GM21381 (cell line): ENCODE results near the gene BTBD6.

Source experiments
- ATAC-seq: cut with Tn5 transposase; IDR thresholded peaks from one replicate; pipeline ENCODE4 v1.9.1; 2021; ENCODE audit warnings: mild to moderate bottlenecking, moderate library complexity; ENCODE audit not compliant: unreplicated experiment

Gene BTBD6

DNA sequence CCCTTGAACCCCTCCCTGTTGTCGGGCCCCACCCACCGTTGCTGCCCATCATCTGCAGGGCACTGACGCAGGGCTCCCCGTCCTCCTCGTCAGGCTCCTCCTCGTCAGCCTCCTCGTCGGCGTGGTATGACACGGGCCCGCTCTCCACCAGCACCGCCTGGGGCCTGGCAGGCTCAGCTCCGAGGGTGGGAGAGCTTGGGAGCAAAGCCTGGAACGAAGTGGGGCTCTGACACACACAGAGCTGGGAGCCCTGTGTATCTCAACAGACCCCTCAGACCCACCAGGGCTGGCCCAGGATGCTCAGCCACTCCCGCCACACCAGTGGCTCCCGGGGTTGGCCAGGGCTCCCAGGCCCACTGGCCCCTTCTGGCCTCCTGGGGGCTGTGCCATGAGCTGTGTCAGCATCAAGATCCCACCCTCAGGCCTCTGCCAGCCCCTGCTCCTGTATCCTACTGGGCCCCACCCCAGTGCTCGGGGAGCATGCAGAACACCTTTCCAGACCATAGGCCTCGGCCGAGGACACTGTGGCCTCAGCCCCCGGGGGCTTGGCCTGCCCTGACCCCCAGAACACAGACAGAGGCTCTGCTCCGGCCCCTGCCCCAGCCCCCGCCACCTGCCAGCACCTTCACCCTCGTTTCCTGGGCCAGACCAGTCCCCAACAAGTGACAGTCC, 37.1 kb upstream of the BTBD6 start:
- no peak for ATAC-seq

DNA sequence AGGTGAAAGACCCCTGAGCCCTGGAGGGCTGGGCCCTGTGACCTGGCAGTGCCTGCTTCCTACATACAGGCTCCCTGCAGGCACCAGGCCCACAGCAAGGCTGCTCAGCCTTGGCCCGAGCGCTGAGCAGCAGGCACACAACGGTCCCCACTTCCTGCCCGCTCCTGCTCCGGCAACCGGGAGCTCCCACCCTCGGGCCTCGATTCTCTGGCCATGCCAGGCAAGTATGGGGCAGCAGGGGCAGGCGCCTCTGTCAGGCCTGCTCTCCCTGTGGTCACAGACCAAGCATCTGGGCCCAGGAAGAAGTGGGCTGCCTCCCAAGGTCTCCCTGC, 36.6 kb upstream of the BTBD6 start:
- ATAC-seq: no peak

DNA sequence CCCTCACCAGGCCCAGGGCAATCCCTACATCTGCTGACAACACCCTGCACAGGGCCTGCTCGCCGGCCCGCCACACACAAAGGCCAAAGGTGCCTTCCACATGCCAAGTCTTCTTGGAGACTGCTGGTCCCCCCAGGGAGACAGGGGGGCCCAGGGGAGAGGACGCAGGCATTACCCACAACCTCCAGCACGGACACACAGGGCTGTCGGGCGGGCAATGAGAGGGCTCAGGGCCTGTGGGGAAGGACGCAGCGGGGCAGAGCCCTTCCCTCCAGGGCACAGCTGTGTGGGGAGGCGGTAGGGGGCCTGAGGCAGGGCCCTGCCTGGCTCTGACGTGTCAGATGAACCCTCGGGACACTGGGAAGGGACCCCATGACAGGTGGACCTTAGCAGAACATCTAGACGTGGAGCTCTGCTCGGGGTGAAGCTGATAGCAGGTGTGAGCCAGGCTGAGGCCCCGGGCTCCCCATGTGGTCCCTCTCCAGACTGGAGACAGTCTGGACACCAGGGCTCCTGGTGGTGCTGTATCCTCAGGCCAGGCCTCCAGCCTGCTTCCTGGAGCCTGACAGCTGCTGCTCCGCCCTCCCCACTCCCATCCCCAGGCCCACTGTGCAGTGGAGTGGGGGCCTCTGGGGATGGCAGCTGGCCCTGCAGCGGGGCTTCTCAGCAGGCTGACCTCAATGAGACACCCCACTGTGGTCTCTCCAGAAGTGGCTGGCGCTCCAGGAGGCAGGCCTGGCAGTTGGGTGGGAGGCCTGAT, 35.6 kb upstream of the BTBD6 start:
- no peak for ATAC-seq

DNA sequence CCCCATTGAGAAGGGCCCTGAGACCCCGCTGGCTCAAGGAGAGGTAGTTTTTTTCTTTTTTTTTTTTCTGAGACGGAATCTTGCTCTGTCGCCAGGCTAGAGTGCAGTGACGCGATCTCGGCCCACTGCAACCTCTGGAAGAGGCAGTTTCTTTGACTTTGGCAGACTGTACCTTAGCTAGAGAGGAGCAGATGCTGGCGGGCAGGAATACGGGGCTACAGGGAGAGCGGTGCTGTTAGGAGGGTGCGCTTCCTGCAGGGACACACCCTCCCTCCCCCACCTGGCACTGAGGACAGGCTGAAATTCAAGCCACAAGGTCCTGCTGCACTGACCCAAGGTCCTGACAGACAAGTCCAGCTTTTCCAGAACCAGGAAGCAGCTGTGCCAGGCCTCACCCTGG, 35.0 kb upstream of the BTBD6 start:
- no peak for ATAC-seq

DNA sequence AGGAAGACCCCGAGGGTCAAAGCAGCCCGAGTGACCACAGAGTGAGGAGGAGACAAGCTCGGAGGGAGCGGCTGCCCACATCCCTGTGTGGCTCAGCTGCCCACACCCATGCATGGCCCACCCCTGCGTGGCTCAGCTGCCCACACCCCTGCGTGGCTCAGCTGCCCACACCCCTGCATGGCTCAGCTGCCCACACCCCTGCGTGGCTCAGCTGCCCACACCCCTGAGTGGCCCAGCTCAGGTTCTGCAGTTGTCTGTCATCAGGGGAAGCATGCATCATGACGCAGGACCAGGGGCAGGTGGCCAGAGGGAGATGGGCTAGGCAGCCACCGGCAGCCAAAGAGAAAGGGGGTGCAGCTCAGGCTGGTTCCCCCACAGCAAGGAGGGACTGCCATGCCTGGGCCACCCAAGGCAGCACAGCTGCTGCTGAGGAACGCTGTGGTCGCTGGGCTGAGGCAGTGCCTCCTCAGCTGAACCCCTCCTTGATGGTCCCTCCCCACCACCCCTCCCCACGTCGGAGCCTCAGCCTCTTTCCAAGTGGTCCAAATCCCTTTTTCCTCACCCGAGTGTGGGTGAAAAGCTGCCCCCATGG, 33.9 kb upstream of the BTBD6 start:
- no peak for ATAC-seq

DNA sequence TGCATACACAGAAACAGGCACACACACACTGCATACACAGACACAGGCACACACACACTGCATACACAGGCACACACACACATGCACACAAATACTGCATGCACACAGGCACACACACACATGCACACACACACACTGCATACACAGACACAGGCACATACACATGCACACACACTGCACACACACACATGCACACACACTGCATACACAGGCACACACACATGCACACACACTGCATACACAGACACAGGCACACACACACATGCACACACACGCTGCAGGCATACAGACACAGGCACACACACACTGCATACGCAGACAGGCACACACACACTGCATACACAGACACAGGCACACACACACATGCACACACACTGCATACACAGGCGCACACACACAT, 32.7 kb upstream of the BTBD6 start:
- ATAC-seq: no peak

DNA sequence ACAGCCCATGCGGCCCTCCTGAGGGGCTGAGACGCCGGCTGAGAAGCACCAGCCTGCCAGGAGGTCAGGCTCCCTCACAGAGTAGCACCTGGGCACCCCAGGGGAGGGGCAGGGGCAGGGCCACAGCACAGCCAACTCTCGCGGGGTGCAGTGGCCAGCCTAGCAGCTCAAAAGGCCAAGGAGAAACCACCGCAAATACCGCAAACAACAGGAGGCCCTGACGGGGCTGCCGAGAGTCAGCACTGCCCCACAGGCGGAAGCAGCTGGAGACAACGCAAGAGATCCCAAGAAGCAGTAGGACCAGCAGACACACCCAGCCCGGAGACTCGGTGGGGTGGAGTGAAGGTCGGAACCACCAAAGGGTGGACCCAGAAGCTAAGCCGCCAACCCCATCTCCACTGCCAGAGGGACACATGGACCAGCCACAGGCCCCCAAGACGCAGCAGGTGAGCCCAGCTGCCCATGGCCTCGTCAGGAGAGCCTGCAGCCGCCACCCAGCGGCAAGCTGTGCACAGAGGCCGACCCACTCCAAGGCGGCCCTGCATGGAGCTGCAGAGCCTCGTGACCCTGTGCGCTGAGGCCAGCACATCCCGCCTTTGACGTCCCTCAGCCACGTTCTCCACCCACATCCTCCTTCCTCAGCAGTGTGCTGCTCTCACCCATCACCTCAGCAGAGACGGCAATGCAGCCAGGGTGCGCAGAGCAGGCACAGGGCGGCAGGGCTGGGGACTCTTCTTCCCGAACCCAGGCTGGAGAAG, 31.7 kb upstream of the BTBD6 start:
- no peak for ATAC-seq

DNA sequence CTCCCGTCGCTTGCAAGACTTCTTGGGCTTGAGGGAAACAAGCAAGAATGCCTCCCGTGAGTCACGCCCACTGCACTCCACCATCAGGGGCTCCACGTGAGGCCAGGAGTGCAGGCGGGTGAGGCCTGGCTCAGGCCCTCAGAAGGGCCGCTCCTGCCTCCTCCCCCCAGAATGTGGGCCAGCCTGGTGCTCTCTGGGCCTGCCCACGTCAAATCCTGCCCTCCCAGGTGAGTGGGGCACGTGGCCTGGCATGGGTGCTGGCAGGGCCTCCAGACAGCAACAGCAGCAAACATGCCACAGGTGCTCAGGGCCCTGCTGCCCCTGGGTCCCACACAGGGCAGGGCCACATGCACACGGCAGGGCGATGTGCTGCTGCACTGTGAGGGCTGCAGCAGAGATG, 30.6 kb upstream of the BTBD6 start:
- no peak for ATAC-seq

DNA sequence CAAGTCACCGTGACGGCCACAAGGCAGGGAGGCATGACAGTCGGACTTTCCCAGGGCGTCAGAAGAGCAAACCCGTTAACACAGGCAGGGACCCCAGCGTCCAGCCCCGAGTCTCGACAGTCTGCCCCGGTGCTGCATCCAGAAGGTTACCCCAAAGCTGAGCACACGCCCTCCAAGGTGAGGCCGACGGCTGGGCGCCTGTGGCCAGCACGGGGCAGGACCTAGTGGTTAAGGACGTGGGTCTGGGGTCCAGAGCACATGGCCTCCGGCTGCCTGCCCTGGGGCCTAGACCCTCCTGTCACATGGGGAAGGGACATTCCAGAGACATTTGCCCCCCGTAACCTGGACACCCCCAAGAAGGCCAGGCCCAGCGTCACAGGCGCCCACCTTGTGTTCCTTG, 29.7 kb upstream of the BTBD6 start:
- ATAC-seq: no peak

DNA sequence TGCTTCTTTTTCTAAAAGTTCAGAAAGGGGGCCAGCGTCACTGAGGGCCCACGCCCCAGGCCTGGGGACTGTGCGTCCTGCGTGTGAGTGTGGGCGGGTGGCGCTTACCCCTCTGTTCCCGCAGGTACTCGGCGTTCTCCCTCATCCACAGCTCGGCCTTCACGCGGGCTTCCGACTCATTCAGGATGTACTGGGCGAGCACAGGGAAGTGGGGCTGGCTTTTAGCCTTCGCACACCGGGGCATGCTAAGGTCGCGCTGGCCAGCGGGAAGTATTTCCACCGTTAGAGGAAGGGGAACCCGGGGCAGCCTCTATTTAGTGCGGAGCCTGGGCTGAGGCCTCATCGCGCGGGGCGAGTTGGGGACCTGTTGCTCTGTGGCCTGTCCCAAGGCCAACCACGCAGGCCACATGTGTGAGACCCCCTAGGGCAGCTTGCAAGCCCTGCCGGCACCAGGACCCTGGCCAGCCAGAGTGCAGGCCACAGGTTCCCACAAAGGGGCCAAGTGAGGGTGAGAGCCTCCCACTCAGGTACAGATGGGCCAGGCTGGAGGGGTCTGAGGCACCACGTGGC, 29.2 kb upstream of the BTBD6 start:
- ATAC-seq: no peak

DNA sequence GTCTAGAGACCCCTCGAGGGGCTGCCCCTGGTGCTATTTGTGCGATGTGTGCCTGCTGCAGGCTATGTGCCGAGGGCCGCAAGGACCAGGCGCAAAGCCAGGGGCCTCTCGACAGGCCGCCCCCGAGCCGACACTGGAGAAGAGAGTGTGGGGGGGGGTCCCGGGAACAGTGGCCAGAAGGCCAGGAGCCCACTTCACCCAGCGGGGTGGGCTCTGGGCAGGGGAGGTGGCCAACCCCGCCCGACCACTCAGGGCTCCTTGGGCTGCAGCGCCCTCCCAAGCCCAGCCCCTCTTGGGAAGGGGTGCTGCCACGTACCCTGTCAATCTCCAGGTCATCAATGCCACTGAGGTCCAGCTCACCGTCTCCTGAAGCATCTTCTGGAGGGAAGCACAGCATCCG, 28.6 kb upstream of the BTBD6 start:
- ATAC-seq: no peak

DNA sequence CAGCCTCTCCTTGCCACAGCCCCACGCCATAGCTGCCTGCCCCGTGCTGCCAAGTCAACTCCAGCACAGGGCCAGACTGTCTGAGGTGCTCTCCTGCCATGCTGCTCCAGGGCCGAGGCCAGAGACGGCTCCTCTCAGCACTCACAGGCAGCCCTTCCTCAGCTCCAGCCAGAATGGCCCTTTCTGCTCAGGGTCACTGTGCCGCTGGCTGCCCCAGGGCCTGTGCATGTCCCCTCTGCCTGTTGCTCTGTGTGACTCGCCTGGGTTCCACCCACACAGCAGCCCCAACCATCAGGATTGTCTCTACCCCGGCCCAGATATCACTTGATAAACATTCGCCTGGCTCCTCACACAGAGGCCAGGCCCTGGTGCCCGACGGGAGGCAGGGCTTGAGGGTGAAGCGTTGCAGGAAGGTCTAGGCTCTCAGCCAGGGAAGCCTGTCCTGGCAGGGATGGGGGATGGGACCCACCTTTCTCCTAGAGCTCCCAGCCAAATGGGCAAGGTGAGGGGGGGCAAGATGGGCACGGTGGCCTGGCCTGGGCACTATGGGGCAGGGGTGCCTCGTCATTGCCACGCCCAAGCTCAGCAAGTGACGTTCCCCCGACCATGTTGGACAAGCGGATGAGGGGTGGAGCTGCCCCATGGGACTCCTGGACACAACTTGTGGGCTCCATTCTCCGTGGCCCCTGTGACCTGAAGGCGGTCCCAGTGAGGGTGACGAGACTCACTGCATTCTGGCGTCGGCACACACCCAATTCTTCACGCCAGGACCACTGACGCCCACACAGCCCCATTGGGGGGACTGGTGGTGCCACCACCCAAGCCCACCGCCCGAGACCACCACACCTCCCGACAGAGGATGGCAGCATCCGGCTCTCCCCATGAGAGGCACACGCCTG, 27.4 kb upstream of the BTBD6 start:
- no peak for ATAC-seq

DNA sequence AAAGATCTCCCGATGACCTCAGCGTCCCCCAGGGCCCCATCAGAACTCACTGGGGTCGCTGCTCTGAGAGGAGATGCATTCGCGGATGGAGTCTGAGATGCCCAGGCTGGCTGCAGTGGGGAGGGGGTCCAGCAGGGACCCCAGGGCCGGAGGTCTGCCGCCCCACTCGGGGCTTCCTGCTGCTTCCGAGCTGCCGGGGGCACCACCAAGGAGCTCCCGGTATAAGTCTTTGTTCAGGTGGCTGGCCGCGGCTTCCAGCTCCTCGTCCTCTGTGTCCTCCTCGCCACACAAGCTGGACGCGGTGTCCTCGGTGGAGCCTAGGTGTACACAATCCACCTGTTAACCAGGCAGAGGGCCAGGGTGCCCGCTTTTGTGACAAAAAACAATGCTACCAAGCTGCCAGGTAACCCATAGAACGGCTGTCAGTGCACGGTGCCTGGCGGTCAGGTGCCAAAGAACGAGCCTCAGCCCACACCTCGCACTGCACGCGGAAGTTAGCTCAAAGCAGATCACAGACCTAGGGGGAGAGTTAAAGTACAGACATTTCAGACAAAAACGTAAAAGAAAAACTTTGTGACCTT, 26.6 kb upstream of the BTBD6 start:
- ATAC-seq: no peak

DNA sequence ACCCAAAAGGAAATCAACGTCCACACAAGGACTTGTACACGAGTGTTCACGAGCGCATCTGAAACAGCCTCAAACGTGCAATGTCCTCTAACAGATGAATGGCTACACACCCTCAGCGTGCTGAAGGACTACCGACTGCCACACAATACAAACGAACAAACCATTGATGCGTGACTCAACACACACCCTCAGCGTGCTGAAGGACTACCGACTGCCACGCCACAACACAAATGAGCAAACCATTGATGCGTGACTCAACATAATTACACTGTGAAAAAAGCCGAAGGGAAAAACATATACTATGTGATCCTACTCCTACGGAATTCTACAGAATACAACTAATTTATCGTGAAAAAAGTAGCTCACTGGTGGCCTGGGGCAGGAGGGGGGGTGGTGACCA, 25.1 kb upstream of the BTBD6 start:
- no peak for ATAC-seq

DNA sequence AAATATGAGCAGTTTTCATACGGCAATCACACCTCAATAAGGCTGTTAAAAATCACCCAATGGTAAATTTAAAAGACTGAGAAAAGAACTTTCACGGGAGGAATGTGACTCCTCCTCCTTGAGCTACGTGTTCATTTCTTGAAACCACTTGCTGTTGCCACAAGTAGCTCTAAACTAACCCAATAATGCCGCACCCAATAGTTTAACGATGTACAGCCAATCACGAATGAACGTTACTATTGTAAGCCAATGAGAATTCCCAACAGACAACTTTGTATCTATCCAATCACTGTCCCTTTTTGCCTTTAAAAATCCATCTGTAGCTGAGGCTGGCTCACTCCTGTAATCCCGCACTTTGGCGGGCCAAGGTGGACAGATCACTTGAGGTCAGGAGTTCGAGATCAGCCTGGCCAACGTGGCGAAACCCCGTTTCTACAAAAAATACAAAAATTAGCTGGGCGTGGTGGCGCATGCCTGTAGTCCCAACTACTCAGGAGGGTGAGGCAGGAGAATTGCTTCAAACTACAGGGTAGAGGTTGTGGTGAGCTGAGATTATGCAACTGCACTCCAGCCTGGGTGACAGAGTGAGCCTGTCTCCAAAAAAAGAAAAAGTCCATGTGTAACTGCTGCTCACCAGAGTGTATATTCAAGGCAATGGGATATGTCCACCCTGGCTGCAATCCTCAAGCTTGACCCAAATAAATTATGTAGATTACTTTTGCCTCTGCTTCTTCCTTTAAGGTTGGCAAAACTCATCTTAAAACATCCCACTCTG, 24.4 kb upstream of the BTBD6 start:
- ATAC-seq: no peak

DNA sequence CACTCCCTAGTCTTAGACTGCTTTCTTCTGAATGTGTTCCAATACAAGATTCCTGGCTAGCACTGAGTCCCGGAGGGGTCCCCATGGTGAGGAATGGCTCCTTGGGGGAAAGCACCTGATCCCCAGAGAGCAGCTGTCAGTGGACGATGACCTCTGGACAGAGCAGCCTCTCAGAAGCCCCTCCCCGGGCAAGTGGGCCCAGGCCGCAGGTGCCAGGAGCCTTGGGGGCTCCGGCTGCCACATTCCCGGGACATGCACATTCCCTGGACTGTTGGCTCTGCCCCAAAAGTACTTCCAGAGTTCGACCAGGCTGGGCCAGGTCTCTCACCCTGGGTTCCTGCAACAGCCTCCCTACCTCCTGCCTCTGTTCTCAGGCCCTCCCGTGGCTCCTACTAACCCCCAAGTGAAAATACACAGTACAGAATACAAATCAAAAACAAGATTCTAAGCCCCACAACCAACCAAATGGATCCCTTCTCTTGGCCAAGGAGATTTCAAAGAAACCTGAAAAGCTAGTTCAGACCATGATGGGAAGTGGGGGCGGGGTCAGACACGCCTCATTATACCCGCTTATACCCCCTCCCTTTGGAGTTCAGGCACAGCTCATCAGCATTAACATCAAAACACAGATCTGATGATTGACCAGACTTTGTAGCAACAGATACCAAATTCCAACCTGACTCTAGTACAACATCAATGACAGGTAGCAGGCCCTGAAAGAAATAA, 23.3 kb upstream of the BTBD6 start:
- no peak for ATAC-seq

DNA sequence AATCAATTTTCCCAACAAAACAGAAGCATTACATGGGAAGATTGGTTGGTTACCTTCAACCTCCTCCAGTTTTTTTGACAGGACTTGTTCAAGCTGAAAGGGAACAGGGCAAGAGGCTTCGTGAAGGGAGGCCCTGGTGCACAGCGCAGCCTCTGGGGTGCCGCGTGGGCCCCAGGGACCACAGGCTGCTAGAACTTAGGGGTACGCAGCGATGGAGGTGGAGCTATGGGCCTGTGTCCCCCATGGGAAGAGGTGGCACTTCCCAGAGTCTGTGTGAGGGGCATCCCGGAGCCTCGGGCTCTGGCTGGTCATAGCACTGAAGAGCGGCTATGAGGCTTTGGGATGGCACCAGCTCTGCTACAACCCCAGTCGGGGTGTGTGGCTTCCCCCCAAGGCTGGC, 22.1 kb upstream of the BTBD6 start:
- ATAC-seq: no peak

DNA sequence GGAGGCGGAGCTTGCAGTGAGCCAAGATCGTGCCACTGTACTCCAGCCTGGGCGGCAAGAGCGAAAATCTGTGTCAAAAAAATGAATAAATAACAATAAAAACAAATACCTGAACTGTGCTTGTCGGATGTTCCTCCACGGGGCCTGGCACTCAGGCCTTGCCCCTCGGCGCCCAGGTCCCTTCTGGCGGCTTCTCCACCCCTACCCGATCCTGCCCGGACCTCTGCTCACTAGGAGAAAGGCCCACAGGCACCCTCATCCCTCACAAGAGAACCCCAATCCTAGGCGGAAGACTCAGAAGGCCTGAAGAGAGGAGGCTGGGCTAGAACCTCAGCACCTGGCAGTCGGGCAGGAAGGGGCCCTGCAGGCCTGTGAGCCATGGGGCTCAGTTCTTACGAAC, 21.0 kb upstream of the BTBD6 start:
- no peak for ATAC-seq

DNA sequence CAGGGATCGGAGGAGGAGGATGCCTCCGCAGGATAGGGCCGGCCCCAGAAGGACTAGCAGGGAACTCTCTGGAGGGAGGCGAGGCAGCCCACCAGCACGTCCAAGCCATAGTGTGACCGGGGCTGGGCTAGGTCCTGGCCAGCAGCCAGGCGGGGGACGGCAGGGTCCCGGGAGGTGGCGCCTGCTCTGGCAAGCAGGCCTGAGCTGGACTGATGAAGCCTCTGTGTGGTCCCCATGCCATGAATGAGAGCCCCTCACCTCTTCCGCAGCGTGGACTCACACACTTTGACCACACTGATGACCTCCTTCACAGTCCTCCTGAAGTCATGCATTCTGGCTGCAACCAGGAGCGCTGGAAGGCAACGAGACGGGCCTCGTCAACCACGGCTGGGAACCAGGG, 19.8 kb upstream of the BTBD6 start:
- no peak for ATAC-seq
